HepG2 (cell line): ENCODE data around the gene NAPEPLD.
"Not testable (repeated sequence)": the region's sequence is repeated elsewhere in the genome, so short reads cannot be mapped to it uniquely, and the experiment has no call there.

Experiments
- ATF2 ChIP-seq: sonication (generic); formaldehyde crosslinking; IDR thresholded peaks from 2 replicates; pipeline ENCODE4 v1.4.0; 2020; ENCODE audit warnings: missing genetic modification reagents
- CEBPB ChIP-seq: IDR thresholded peaks from 2 replicates; pipeline ENCODE4 v1.6.1; 2011; ENCODE audit warnings: low read depth, low read length, improper control_type of control experiment, borderline replicate concordance
- POLR2AphosphoS5 ChIP-seq: IDR thresholded peaks from 2 replicates; pipeline ENCODE4 v1.6.1; 2012; ENCODE audit warnings: low read depth, low read length
- SATB2 ChIP-seq: sonication (generic); formaldehyde crosslinking; IDR thresholded peaks from 2 replicates; pipeline ENCODE4 v1.5.0; 2020; ENCODE audit warnings: missing genetic modification reagents
- SKIL ChIP-seq: sonication (generic); formaldehyde crosslinking; IDR thresholded peaks from 2 replicates; pipeline ENCODE4 v1.8.0; 2022; ENCODE audit warnings: missing genetic modification reagents, mild to moderate bottlenecking, moderate library complexity, borderline replicate concordance
- TFDP2 ChIP-seq: sonication (generic); formaldehyde crosslinking; IDR thresholded peaks from 2 replicates; pipeline ENCODE4 v1.4.0; 2020; ENCODE audit warnings: missing genetic modification reagents
- ZNF121 ChIP-seq: sonication (generic); formaldehyde crosslinking; IDR thresholded peaks from 2 replicates; pipeline ENCODE4 v1.5.0; 2020; ENCODE audit warnings: mild to moderate bottlenecking, missing genetic modification reagents
- ZNF335 ChIP-seq: sonication (generic); formaldehyde crosslinking; IDR thresholded peaks from 2 replicates; pipeline ENCODE4 v1.4.0; 2020; ENCODE audit warnings: missing genetic modification reagents

GRCh38 chr7:103195364-103195763 lies 46.5 kb upstream of the NAPEPLD start:
- not testable (repeated sequence) for TF ChIP-seq SKIL; ATF2; SATB2 (CRISPR knock-in tag); ZNF335 (CRISPR knock-in tag); POLR2AphosphoS5; CEBPB; TFDP2 (CRISPR knock-in tag); ZNF121 (CRISPR knock-in tag)
